PC-9 (cell line): ENCODE results near the gene APCDD1L. TPM values are rescaled to one million over a fixed set of nuclear protein-coding genes. Genes with fewer than 3 reads are reported as not detected.

Experiments used
- BruUV-seq: library from RNA; stranded (reverse); fragments of 400-500 nt; replicated peaks from 2 replicates; lab custom pipeline; 2021; lab: Mats Ljungman, UMichigan
- CTCF ChIA-PET: fragments of 300-600 bp; sonication (Branson Sonifier 250); formaldehyde crosslinking; loops from one replicate; lab custom pipeline; 2022; ENCODE audit warnings: antibody characterized with exemption; lab: Charles Lee
- POLR2A ChIA-PET: fragments of 300-600 bp; sonication (Branson Sonifier 250); formaldehyde crosslinking; loops from one replicate; lab custom pipeline; 2022; ENCODE audit warnings: antibody characterized with exemption; ENCODE audit not compliant: unreplicated experiment; lab: Charles Lee
- DNase-seq, 2 experiments: peaks; one replicate each; pipeline versions ENCODE4 v3.0.0 to v3.0.0-alpha.2; 2015 to 2022; ENCODE audit warnings: mixed read lengths in 1 of 2
- H2AFZ ChIP-seq: fragments of 200-600 bp; sonication (generic); 2 replicates; pipeline ENCODE4 v1.8.1; 2017; ENCODE audit warnings: antibody characterized with exemption
- H3F3A ChIP-seq: fragments of 200-600 bp; sonication (generic); 2 replicates; pipeline ENCODE4 v1.8.1; 2017; ENCODE audit warnings: antibody characterized with exemption, mild to moderate bottlenecking, low read depth; ENCODE audit not compliant: insufficient read depth
- H3K27ac ChIP-seq: fragments of 200-600 bp; sonication (generic); 2 replicates; pipeline ENCODE4 v1.6.1; 2016; ENCODE audit warnings: mixed run types
- H3K27me3 ChIP-seq: fragments of 200-600 bp; sonication (generic); 2 replicates; pipeline ENCODE4 v1.6.1; 2016; ENCODE audit warnings: low read depth, mixed run types; ENCODE audit not compliant: insufficient read depth
- H3K36me3 ChIP-seq: fragments of 200-600 bp; sonication (generic); 2 replicates; pipeline ENCODE4 v1.6.1; 2016; ENCODE audit warnings: low read depth, mixed run types
- H3K4me1 ChIP-seq: fragments of 200-600 bp; sonication (generic); replicated peaks from 2 replicates; pipeline ENCODE4 v1.6.1; 2016; ENCODE audit warnings: mixed run types; ENCODE audit not compliant: insufficient read depth
- H3K4me2 ChIP-seq: fragments of 200-600 bp; sonication (generic); 2 replicates; pipeline ENCODE4 v1.6.1; 2017; ENCODE audit warnings: mixed run types
- H3K4me3 ChIP-seq: fragments of 200-600 bp; sonication (generic); 2 replicates; pipeline ENCODE4 v1.6.1; 2016; ENCODE audit warnings: mixed run types
- H3K79me2 ChIP-seq: fragments of 200-600 bp; sonication (generic); 2 replicates; pipeline ENCODE4 v1.6.1; 2017; ENCODE audit warnings: low read depth, mixed run types
- H3K9me2 ChIP-seq: fragments of 200-600 bp; sonication (generic); 2 replicates; pipeline ENCODE4 v1.8.1; 2017; ENCODE audit warnings: mild to moderate bottlenecking; ENCODE audit not compliant: insufficient read depth
- H3K9me3 ChIP-seq: fragments of 200-600 bp; sonication (generic); 2 replicates; pipeline ENCODE4 v1.8.1; 2016; ENCODE audit warnings: low read depth; ENCODE audit not compliant: insufficient read depth
- H4K20me1 ChIP-seq: fragments of 200-600 bp; sonication (generic); 2 replicates; pipeline ENCODE4 v1.8.1; 2017; ENCODE audit not compliant: insufficient read depth
- EZH2 ChIP-seq: fragments of 200-600 bp; sonication (generic); IDR thresholded peaks from 2 replicates; pipeline ENCODE4 v1.8.0; 2017; ENCODE audit warnings: antibody characterized with exemption, low read depth
- intact Hi-C: fragments of 100-400 bp; cut with micrococcal nuclease; formaldehyde crosslinking; loops from one replicate; pipeline ENCODE4 v1.10.0; 2022; ENCODE audit not compliant: unreplicated experiment
- total RNA-seq: library from RNA; stranded (reverse); gene quantifications from 2 replicates; pipeline ENCODE4 v1.2.3, GENCODE V29; 2021
- TF ChIP-seq, protein P1 (sequence below): fragments of 200-600 bp; sonication (generic); conservative IDR thresholded peaks from 2 replicates; pipeline ENCODE4 v1.6.1; 2017; ENCODE audit warnings: mixed run types, antibody characterized with exemption, mild to moderate bottlenecking, moderate library complexity

Gene APCDD1L
- total RNA-seq, 1 experiment from 2014 or later = 3.0 TPM

DNA sequence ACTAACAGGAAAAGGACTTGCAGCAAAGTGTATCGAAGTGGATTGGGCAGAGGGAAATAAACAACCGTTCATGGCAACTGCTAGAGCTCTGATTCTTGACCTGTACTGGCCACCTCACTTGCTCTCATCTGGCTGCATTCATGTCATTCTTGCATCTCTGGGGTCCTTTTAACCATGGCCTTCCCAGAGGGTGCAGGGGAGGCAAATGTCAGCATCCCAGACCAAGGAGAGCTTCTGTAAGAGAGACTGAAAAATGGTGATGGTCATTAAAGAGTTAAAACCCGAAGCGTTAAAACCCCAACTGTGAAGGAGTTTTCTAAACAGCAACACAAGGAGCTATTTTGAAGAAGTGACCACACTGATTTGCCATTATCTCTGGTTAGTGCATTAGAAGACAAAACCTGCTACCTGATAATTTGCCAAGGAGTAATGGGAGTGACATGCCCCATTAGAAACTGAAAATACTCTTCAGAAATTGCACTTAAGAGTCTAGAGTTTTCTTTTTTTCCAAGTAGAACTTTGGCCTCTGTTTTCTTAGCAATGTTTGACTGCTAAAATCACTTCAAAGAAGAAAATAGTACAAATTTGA, 62.4 kb downstream of the APCDD1L start:
- CTCF ChIA-PET = no interaction called here
- intact Hi-C loops = no loop called here
- H3K27me3 ChIP-seq = no peaks in the 10 kb centered on the region
- no peaks in the 10 kb centered on the region for H4K20me1 ChIP-seq
- H3K27ac ChIP-seq = no peak overlapping the region
- no peak overlapping the region for H2AFZ ChIP-seq
- POLR2A ChIA-PET = no interaction called here
- H3K4me3 ChIP-seq = no peak overlapping the region
- no peak for DNase-seq
- no peaks in the 10 kb centered on the region for H3K36me3 ChIP-seq
- H3K9me3 ChIP-seq = no peaks in the 10 kb centered on the region
- no peak overlapping the region for H3K4me2 ChIP-seq
- peaks cover 8% of the 10 kb centered on the region; the same call in 1 of the 2 replicates for H3F3A ChIP-seq
- no peaks in the 10 kb centered on the region for H3K79me2 ChIP-seq
- H3K9me2 ChIP-seq = no peaks in the 10 kb centered on the region
- TF ChIP-seq, protein P1, sequence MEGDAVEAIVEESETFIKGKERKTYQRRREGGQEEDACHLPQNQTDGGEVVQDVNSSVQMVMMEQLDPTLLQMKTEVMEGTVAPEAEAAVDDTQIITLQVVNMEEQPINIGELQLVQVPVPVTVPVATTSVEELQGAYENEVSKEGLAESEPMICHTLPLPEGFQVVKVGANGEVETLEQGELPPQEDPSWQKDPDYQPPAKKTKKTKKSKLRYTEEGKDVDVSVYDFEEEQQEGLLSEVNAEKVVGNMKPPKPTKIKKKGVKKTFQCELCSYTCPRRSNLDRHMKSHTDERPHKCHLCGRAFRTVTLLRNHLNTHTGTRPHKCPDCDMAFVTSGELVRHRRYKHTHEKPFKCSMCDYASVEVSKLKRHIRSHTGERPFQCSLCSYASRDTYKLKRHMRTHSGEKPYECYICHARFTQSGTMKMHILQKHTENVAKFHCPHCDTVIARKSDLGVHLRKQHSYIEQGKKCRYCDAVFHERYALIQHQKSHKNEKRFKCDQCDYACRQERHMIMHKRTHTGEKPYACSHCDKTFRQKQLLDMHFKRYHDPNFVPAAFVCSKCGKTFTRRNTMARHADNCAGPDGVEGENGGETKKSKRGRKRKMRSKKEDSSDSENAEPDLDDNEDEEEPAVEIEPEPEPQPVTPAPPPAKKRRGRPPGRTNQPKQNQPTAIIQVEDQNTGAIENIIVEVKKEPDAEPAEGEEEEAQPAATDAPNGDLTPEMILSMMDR = no peak
- TF ChIP-seq EZH2 = no peak
- H3K4me1 ChIP-seq = no peaks in the 10 kb centered on the region
- BruUV-seq = no TSS peak

DNA sequence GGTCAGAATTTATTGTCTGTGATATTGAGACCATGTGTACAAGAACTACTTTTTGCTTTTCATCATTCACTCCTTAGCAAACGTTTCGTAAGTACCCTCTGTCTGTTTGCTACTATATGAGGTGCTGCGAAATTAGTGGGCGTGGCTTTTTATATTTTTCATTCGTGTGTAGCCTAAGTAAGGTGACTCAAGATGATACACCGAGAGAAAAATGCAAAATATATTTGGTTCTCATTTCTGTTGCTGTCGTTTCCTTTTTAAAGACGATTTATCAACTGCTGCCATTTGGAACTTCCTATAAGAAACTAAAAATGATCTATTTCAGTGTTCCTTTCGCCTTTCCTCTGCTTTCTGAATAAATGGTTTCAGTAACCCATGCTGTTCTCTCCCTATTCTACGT, 64.9 kb downstream of the APCDD1L start:
- POLR2A ChIA-PET = no interaction called here
- no peak for DNase-seq
- no peak for TF ChIP-seq EZH2
- TF ChIP-seq, protein P1 = no peak
- intact Hi-C loops = no loop called here
- no peak overlapping the region for H3K27ac ChIP-seq
- no peaks in the 10 kb centered on the region for H3K9me3 ChIP-seq
- no peaks in the 10 kb centered on the region for H3K36me3 ChIP-seq
- H3K4me1 ChIP-seq = no peaks in the 10 kb centered on the region
- H3K79me2 ChIP-seq = no peaks in the 10 kb centered on the region
- H3K9me2 ChIP-seq = no peaks in the 10 kb centered on the region
- H4K20me1 ChIP-seq = no peaks in the 10 kb centered on the region
- no TSS peak for BruUV-seq
- CTCF ChIA-PET = no interaction called here
- H3K27me3 ChIP-seq = no peaks in the 10 kb centered on the region
- H3K4me2 ChIP-seq = no peak overlapping the region
- H2AFZ ChIP-seq = no peak overlapping the region
- peaks cover 8% of the 10 kb centered on the region; the same call in 1 of the 2 replicates for H3F3A ChIP-seq
- H3K4me3 ChIP-seq = no peak overlapping the region

DNA sequence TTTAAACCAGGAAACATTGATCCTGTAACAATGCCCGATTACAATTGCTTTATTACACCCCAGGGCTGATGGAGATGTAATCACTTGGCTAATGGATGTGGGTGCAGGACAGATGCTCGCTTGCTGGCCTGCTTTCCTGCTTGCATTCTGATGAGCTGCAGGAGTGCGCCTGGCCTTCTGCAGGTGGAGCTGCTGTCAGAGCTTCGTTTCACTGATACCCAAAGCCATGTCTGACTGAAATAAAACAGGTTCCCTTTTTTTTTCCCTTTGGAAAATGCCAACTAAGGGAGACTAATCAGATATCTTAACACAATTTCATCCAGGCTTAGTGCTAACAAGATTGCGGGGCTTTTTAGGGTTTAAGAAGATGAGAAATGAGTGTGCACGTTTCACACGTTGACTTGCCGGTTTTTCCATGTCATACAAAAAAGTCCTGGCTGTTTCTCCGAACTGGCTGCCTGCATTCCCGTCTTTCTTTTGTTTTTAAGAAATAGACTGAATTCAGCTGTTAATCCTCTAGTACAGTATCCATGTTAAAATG, 65.4 kb downstream of the APCDD1L start:
- POLR2A ChIA-PET = no interaction called here
- BruUV-seq = no TSS peak

More for the DNA sequence above, 65.4 kb downstream of the APCDD1L start:
- Histone ChIP-seq H3K27ac (no peak overlapping the region), H3F3A (peaks cover 8% of the 10 kb centered on the region; the same call in 1 of the 2 replicates), H3K36me3 (0 out of 2 replicates have a peak, but pooled peaks cover under 1% of the 10 kb centered on the region), H3K27me3 (no peaks in the 10 kb centered on the region), H2AFZ (no peak overlapping the region), H3K4me3 (no peak overlapping the region), H4K20me1 (no peaks in the 10 kb centered on the region), H3K4me1 (no peaks in the 10 kb centered on the region), H3K9me2 (no peaks in the 10 kb centered on the region), H3K79me2 (no peaks in the 10 kb centered on the region), H3K9me3 (no peaks in the 10 kb centered on the region), H3K4me2 (no peak overlapping the region)
- intact Hi-C loops = loop anchor here (10.0 kb wide), 1 partner anchor 125 kb away; no protein-coding TSS in a partner anchor
- no peak for DNase-seq
- CTCF ChIA-PET = no interaction called here
- TF ChIP-seq, protein P1 = no peak
- TF ChIP-seq EZH2 = no peak
